Stomach (tissue), 9 donors: Measurements from ENCODE around the gene FCER1G. TPM values are rescaled to one million over a fixed set of nuclear protein-coding genes. Genes with fewer than 3 reads are reported as not detected.

Experiments
- DNase-seq, 2 donors: peaks; one replicate each; pipeline versions ENCODE4 v3.0.0 to v3.0.0-alpha.2; 2013 to 2019
- H3K27ac ChIP-seq, 5 donors: fragments of 200-600 bp in 4 of 5; sonication (generic) in 4 of 5; one replicate each; pipeline ENCODE4 v1.5.1; 2013 to 2019; ENCODE audit warnings: mild to moderate bottlenecking in 1 of 5, moderate library complexity in 1 of 5
- H3K27me3 ChIP-seq, 3 donors: fragments of 200-600 bp; sonication (generic); one replicate each; pipeline ENCODE4 v1.5.1; 2017 to 2019; ENCODE audit warnings: mixed run types in 1 of 3
- H3K36me3 ChIP-seq, 4 donors: fragments of 200-600 bp; sonication (generic); 1 replicate in 3 of 4; 2 replicates in 1 of 4; pipeline ENCODE4 v1.5.1; 2016 to 2019
- H3K4me1 ChIP-seq, 4 donors: fragments of 200-600 bp; sonication (generic); one replicate each; pipeline ENCODE4 v1.5.1; 2016 to 2019
- H3K4me3 ChIP-seq, 4 donors: fragments of 200-600 bp; sonication (generic) in 3 of 4; one replicate each; pipeline ENCODE4 v1.5.1; 2016 to 2019; ENCODE audit warnings: mild to moderate bottlenecking in 1 of 4
- H3K9me3 ChIP-seq, 4 donors: fragments of 200-600 bp; sonication (generic); one replicate each; pipeline ENCODE4 v1.5.1; 2016 to 2019
- EP300 ChIP-seq: sonication (generic); formaldehyde crosslinking; IDR thresholded peaks from one replicate; pipeline ENCODE4 v1.6.1; 2017; ENCODE audit warnings: antibody characterized with exemption
- POLR2A ChIP-seq, 4 donors: fragments of 450-650 bp; IDR thresholded peaks; one replicate each; pipeline ENCODE4 v1.6.1; 2016; ENCODE audit warnings: antibody characterized with exemption in 4 of 4, control low read depth in 2 of 4, mild to moderate bottlenecking in 1 of 4, moderate library complexity in 1 of 4
- POLR2AphosphoS5 ChIP-seq, 3 donors: sonication (generic); formaldehyde crosslinking; IDR thresholded peaks; one replicate each; pipeline ENCODE4 v1.6.1; 2016; ENCODE audit warnings: antibody characterized with exemption in 3 of 3
- WGBS, 5 donors: extraction: QIAGEN DNeasy Blood & Tissue Kit in 3 of 5; methylation state at CpG; one replicate each; pipeline versions ENCODE4 v1.1.5 to v1.1.7; 2013 to 2018; 5-methylcytosine and 5-hydroxymethylcytosine counted together
- intact Hi-C: fragments of 100-400 bp; cut with DNase I; formaldehyde crosslinking; loops from one replicate; pipeline ENCODE4 v1.15.1; 2023; ENCODE audit warnings: low total_unique reads
- polyA plus RNA-seq, 3 donors: library from polyadenylated mRNA; stranded (reverse); fragments of 200-250 nt; gene quantifications; one replicate each; pipeline ENCODE4 v1.2.3, GENCODE V29; 2013
- total RNA-seq, 5 donors: library from RNA; depleted of rRNA; stranded (reverse); fragments of >200 nt; gene quantifications; one replicate each; pipeline versions ENCODE4 v1.1.0 to v1.2.3, GENCODE V29; 2014 to 2016
- TF ChIP-seq, protein P1 (sequence below), 7 experiments: fragments of 450-650 bp in 4 of 7; fragments of 200-600 bp in 3 of 7; sonication (generic) in 3 of 7; IDR thresholded peaks; one replicate each; pipeline ENCODE4 v1.5.1; 2016 to 2019; ENCODE audit warnings: antibody characterized with exemption in 7 of 7, control low read depth in 2 of 7, mild to moderate bottlenecking in 1 of 7
- donor health status: healthy with polysubstance abuse.
- donor health status: Bipolar disorder and iron deficiency.
- donor health status: healthy.

FCER1G gene
- total and polyA plus RNA-seq, 8 donors, result 1.4 to 101 (median 27.0) TPM; not detected in 1

DNA sequence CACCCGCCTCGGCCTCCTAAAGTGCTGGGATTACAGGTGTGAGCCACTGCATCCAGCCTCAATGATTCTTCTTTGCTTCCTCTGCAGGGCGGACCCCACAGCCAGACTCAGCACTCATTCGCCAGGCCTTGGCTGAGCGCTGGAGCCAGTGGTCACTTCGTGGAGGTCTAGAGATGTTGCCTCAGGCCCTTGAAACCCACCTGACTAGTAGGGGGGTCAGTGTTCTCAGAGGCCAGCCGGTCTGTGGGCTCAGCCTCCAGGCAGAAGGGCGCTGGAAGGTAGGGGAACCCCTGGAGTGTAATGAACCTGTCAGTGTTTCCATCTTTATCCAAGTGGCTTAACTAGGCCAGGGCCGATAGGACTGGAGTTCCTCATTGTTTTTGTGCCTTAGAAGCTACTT, 46.2 kb upstream of the FCER1G start:
- intact Hi-C loops, result no loop called here
- H3K36me3 ChIP-seq, result peaks cover 29 to 76% (median 64%) of the 10 kb centered on the region in 4 donors
- no peaks in the 10 kb centered on the region for H3K27me3 ChIP-seq
- no peak overlapping the region for H3K4me3 ChIP-seq
- no peak for DNase-seq
- H3K9me3 ChIP-seq, result no peaks in the 10 kb centered on the region
- WGBS, 5 donors, result 87 to 95% (median 93%) methylated on average over 9 of the region's 9 CpGs
- H3K4me1 ChIP-seq, result peaks cover 18 to 62% (median 47%) of the 10 kb centered on the region in 4 donors
- TF ChIP-seq EP300, result no peak
- no peak for TF ChIP-seq POLR2AphosphoS5 (IDR thresholded peaks at IDR 0.05)
- no peak overlapping the region for H3K27ac ChIP-seq

- TF ChIP-seq, protein P1, sequence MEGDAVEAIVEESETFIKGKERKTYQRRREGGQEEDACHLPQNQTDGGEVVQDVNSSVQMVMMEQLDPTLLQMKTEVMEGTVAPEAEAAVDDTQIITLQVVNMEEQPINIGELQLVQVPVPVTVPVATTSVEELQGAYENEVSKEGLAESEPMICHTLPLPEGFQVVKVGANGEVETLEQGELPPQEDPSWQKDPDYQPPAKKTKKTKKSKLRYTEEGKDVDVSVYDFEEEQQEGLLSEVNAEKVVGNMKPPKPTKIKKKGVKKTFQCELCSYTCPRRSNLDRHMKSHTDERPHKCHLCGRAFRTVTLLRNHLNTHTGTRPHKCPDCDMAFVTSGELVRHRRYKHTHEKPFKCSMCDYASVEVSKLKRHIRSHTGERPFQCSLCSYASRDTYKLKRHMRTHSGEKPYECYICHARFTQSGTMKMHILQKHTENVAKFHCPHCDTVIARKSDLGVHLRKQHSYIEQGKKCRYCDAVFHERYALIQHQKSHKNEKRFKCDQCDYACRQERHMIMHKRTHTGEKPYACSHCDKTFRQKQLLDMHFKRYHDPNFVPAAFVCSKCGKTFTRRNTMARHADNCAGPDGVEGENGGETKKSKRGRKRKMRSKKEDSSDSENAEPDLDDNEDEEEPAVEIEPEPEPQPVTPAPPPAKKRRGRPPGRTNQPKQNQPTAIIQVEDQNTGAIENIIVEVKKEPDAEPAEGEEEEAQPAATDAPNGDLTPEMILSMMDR (IDR thresholded peaks at IDR 0.05), result no peak
- no peak for TF ChIP-seq POLR2AphosphoS5 (IDR thresholded peaks at IDR 0.05)
- TF ChIP-seq EP300, result no peak
- no peak for TF ChIP-seq POLR2A (IDR thresholded peaks at IDR 0.05)
- DNase-seq, result no peak
- intact Hi-C loops, result no loop called here
- Histone ChIP-seq H3K4me1 (peaks cover 18 to 60% (median 47%) of the 10 kb centered on the region in 4 donors), H3K27me3 (no peaks in the 10 kb centered on the region), H3K4me3 (no peak overlapping the region), H3K27ac (peak overlapping the region in 4 of 5 donors; percentile 42 to 71 (median 62)), H3K9me3 (no peaks in the 10 kb centered on the region), H3K36me3 (peaks cover 40 to 84% (median 75%) of the 10 kb centered on the region in 4 donors)
- 52 to 67% (median 57%) methylated on average over 5 of the region's 5 CpGs for WGBS, 5 donors
These were observed 43.9 kb upstream of the FCER1G start for GRCh38 chr1:161171191-161171590.

DNA sequence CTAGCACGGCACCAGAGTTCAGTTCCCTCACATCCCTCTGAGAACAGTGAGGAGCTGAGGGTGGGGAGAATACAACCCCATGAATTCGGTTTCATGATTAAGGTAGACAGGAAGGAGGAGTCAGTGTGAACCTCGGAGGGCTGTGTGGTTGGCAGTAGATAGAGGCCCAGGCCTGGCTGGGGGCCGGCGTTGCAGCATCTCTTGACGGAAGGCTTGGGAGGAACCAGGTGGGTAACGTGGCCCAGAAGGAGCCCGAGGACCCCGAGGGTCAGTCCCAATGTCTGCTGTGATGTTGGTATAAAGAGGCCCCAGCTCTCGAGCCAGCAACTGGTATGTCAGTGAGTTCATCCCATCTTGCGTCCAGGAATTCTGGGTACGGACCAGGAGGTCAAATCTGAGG, 43.4 kb upstream of the FCER1G start:
- intact Hi-C loops, result no loop called here
- Histone ChIP-seq H3K36me3 (peaks cover 40 to 84% (median 75%) of the 10 kb centered on the region in 4 donors), H3K4me1 (peaks cover 24 to 61% (median 49%) of the 10 kb centered on the region in 4 donors), H3K27me3 (no peaks in the 10 kb centered on the region), H3K27ac (peak overlapping the region in 4 of 5 donors; percentile 42 to 71 (median 62)), H3K4me3 (no peak overlapping the region), H3K9me3 (no peaks in the 10 kb centered on the region)
- TF ChIP-seq EP300 (no peak), POLR2AphosphoS5 (IDR thresholded peaks at IDR 0.05) (no peak)
- whole genome bisulfite sequencing, 5 donors, result 82 to 85% (median 83%) methylated on average over 11 to 12 of the region's 12 CpGs
- DNase-seq, result no peak

DNA sequence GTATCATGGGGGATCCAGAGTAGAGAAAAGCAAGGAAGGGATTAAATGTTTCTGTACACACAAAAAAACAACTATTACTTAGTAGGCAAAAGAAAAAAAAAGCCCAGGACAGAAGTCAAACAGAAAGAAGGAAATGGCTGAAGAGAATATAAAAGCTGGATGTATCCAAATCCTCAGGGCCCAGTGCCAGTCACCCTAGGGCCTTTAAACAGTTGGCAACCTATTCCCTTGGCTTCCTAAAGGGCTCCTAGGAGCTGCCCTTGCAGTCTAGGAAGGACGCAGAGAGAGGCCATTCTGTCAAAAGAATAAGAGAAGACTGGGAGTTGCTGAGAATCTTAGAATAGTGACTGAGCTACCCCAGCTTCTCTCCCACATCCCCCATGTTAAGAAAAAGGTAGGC, 42.7 kb upstream of the FCER1G start:
- DNase-seq, result peak in 1 of 2 donors; percentile 65
- no peaks in the 10 kb centered on the region for H3K9me3 ChIP-seq
- WGBS, 5 donors, result 26 to 55% (median 40%) methylated on average over 1 of the region's 1 CpG
- TF ChIP-seq, protein P1 (IDR thresholded peaks at IDR 0.05), result no peak
- no peak for TF ChIP-seq POLR2AphosphoS5 (IDR thresholded peaks at IDR 0.05)
- no peak for TF ChIP-seq POLR2A (IDR thresholded peaks at IDR 0.05)
- TF ChIP-seq EP300, result no peak
- H3K36me3 ChIP-seq, result peaks cover 40 to 84% (median 75%) of the 10 kb centered on the region in 4 donors
- no peaks in the 10 kb centered on the region for H3K27me3 ChIP-seq
- peak overlapping the region in 4 of 5 donors; percentile 42 to 71 (median 62) for H3K27ac ChIP-seq
- H3K4me1 ChIP-seq, result peaks cover 20 to 57% (median 43%) of the 10 kb centered on the region in 4 donors
- H3K4me3 ChIP-seq, result no peak overlapping the region
- intact Hi-C loops, result no loop called here

DNA sequence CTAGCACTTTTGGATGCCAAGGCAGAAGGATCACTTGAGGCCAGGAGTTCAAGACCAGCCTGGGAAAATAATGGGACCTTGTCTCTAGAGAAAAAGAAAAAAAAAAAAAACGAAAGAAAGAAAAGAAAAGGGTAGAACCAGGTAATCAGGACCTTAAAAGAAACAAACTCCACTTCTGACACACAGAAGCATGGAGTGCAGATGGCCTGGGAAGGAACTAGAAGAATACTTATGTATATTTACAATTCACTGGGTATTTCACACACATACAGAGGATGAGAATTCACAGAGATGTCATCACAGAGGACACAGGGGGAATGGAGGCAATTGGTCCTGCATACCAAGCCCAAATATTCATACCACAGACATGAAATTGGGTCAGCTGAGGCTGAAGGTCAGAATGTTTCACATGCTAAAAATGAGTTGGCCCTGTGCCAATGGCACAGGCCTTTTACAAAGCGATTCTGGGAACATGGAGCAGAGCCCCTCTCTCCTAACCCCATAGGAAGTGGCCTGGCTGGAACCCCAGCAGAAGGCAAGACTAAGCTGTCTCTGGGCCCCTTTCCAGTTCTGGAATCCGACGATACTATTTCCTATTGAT, 42.2 kb upstream of the FCER1G start:
- H3K27me3 ChIP-seq, result no peaks in the 10 kb centered on the region
- H3K9me3 ChIP-seq, result no peaks in the 10 kb centered on the region
- peak in 1 of 2 donors; percentile 64 for DNase-seq
- no peak overlapping the region for H3K4me3 ChIP-seq
- TF ChIP-seq POLR2A (IDR thresholded peaks at IDR 0.05) (no peak), POLR2AphosphoS5 (IDR thresholded peaks at IDR 0.05) (peak in 2 of 3 donors; percentile 24 to 68)
- peaks cover 40 to 81% (median 75%) of the 10 kb centered on the region in 4 donors for H3K36me3 ChIP-seq
- intact Hi-C loops, result no loop called here
- H3K4me1 ChIP-seq, result peaks cover 24 to 56% (median 42%) of the 10 kb centered on the region in 4 donors
- WGBS, 5 donors, result 33 to 53% (median 46%) methylated on average over 4 of the region's 4 CpGs
- H3K27ac ChIP-seq, result peak overlapping the region in 4 of 5 donors; percentile 42 to 71 (median 62)

DNA sequence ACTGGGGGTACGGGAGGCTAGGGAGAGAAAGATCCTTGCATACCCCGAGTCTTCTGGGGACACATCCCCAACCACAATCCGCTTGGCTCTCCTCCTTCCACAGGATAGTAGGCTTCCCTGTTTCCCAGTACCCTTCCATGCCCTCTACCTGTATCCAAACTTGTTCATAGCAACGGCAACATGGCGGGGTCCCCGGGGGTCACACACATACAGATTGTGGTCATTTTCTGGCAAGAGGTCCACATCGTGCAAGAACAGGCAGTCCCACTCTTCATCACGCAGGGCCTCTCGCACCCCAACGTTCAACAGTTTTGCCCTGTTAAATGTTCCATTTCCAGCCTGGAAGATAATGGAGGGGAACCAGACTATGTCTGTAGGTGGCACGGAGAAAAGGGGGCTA, 41.4 kb upstream of the FCER1G start:
- Histone ChIP-seq H3K9me3 (no peaks in the 10 kb centered on the region), H3K27ac (peak overlapping the region in 4 of 5 donors; percentile 22 to 70 (median 46)), H3K27me3 (no peaks in the 10 kb centered on the region), H3K36me3 (peaks cover 40 to 73% (median 73%) of the 10 kb centered on the region in 4 donors), H3K4me3 (no peak overlapping the region), H3K4me1 (peaks cover 30 to 55% (median 44%) of the 10 kb centered on the region in 4 donors)
- WGBS, 5 donors, result 92 to 96% (median 94%) methylated on average over 11 of the region's 11 CpGs
- DNase-seq, result no peak
- intact Hi-C loops, result no loop called here
- TF ChIP-seq POLR2A (IDR thresholded peaks at IDR 0.05) (no peak), POLR2AphosphoS5 (IDR thresholded peaks at IDR 0.05) (no peak), EP300 (no peak)
- TF ChIP-seq, protein P1 (IDR thresholded peaks at IDR 0.05), result no peak
